ENCODE data around the gene UBE2Q2. TPM values are rescaled to one million over a fixed set of nuclear protein-coding genes. Genes with fewer than 3 reads are reported as not detected.

The UBE2Q2 gene
- polyA plus RNA-seq, 3 donors = 13.6 to 22.1 (median 20.9) TPM

DNA sequence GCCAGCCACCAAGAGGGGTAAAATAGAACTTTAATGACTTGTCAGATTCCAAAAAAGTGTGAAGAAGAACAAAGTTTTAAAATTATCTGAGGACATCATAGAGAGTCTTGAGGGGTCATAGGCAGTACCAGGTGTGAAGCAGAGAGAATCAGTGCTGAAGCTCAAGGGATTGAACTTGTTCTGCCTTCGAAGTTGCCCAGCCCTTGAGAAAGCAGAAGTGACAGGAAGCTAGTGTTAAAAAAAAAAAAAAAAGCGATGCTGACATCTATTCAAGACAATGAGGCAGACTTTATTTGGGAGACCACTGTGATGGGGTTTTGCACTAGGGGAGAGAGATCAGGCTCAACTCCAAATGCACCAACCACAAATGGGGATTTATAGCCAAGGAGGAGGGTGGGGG lies 82.2 kb downstream of the UBE2Q2 start:
- Mint-ChIP-seq H3K27ac (peak overlapping the region in 1 of 7 donors; percentile 30), H3K27me3 (ENCODE audit: low read depth in 3 of 3) (no peaks in the 10 kb centered on the region), H3K4me1 (peaks cover 15% of the 10 kb centered on the region), H3K36me3 (peaks cover 48 to 53% of the 10 kb centered on the region in 2 donors), H3K9me3 (no peaks in the 10 kb centered on the region), H3K4me3 (no peak overlapping the region)
- no peaks in the 10 kb centered on the region for H3K79me2 ChIP-seq (ENCODE audit: insufficient read depth, low read length)
- 13% methylated on average over 1 of the region's 2 CpGs for WGBS (ENCODE audit: insufficient coverage)
- peaks cover 27 to 75% of the 10 kb centered on the region in 2 donors for H3K36me3 ChIP-seq (replicated peaks in 1 of 2; ENCODE audit: control insufficient read depth in 1 of 2, insufficient read depth in 2 of 2, low read length in 2 of 2)
- no peak overlapping the region for H3K27ac ChIP-seq (ENCODE audit: low read depth in 1 of 2, low read length in 2 of 2)
- no peak overlapping the region for H3K4me3 ChIP-seq (replicated peaks in 1 of 3; ENCODE audit: low read depth in 2 of 3, low read length in 3 of 3)
- H4K20me1 ChIP-seq (ENCODE audit: insufficient read depth, low read length) = no peaks in the 10 kb centered on the region
- peak in 1 of 3 donors; percentile 4 for DNase-seq
- intact Hi-C loops (cut with micrococcal nuclease) = loop anchor here in 1 of 2 donors (5.0 kb wide), 1 partner anchor 212 kb away; no protein-coding TSS in a partner anchor
- H3K4me2 ChIP-seq (replicated peaks; ENCODE audit: extremely low read depth, low read length, poor library complexity, severe bottlenecking) = no peak overlapping the region
- no peak overlapping the region for H2AFZ ChIP-seq (ENCODE audit: insufficient read depth, low read depth, low read length, poor library complexity, severe bottlenecking)
- peaks cover 0 to 9% of the 10 kb centered on the region in 2 donors for H3K4me1 ChIP-seq (ENCODE audit: control insufficient read depth in 1 of 2, insufficient read depth in 2 of 2, low read length in 2 of 2)
- no peaks in the 10 kb centered on the region for H3K27me3 ChIP-seq (ENCODE audit: control insufficient read depth in 2 of 2, insufficient read depth in 2 of 2, low read length in 2 of 2)
- H3K9me3 ChIP-seq (replicated peaks in 1 of 2; ENCODE audit: control insufficient read depth in 1 of 2, insufficient read depth in 1 of 2, low read length in 2 of 2) = no peaks in the 10 kb centered on the region
- no peak overlapping the region for H3K9ac ChIP-seq (ENCODE audit: insufficient read depth, low read length, poor library complexity, severe bottlenecking)
- TF ChIP-seq, protein P1, sequence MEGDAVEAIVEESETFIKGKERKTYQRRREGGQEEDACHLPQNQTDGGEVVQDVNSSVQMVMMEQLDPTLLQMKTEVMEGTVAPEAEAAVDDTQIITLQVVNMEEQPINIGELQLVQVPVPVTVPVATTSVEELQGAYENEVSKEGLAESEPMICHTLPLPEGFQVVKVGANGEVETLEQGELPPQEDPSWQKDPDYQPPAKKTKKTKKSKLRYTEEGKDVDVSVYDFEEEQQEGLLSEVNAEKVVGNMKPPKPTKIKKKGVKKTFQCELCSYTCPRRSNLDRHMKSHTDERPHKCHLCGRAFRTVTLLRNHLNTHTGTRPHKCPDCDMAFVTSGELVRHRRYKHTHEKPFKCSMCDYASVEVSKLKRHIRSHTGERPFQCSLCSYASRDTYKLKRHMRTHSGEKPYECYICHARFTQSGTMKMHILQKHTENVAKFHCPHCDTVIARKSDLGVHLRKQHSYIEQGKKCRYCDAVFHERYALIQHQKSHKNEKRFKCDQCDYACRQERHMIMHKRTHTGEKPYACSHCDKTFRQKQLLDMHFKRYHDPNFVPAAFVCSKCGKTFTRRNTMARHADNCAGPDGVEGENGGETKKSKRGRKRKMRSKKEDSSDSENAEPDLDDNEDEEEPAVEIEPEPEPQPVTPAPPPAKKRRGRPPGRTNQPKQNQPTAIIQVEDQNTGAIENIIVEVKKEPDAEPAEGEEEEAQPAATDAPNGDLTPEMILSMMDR (IDR thresholded peaks at IDR 0.05) = no peak

DNA sequence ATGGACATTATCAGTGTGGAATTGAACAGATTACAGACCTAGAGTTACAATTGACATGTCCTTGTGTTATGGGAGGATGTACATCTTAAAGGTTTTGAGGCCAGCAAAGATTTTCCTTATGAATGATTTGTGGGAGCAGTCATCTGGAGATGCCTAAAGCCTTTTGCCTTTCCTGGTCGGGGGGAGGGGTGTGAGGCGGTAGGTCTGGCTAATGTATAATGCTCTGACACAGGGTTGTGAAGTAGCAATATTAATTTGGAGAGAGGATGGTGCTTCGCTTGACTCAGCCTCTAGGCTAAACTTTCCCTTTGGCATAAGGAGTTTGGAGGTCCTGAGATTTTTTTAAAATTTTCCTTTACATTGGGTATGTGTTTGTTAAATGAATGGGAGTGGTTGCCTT lies 83.7 kb downstream of the UBE2Q2 start:
- H4K20me1 ChIP-seq (ENCODE audit: insufficient read depth, low read length) = no peaks in the 10 kb centered on the region
- no peaks in the 10 kb centered on the region for H3K27me3 Mint-ChIP-seq (ENCODE audit: low read depth in 3 of 3)
- H3K27me3 ChIP-seq (ENCODE audit: control insufficient read depth in 2 of 2, insufficient read depth in 2 of 2, low read length in 2 of 2) = no peaks in the 10 kb centered on the region
- peaks cover 56 to 61% of the 10 kb centered on the region in 2 donors for H3K36me3 Mint-ChIP-seq
- TF ChIP-seq, protein P1 (IDR thresholded peaks at IDR 0.05) = no peak
- no peak overlapping the region for H3K4me3 ChIP-seq (replicated peaks in 1 of 3; ENCODE audit: low read depth in 2 of 3, low read length in 3 of 3)
- H3K79me2 ChIP-seq (ENCODE audit: insufficient read depth, low read length) = no peaks in the 10 kb centered on the region
- DNase-seq = no peak
- no peak overlapping the region for H2AFZ ChIP-seq (ENCODE audit: insufficient read depth, low read depth, low read length, poor library complexity, severe bottlenecking)
- H3K4me2 ChIP-seq (replicated peaks; ENCODE audit: extremely low read depth, low read length, poor library complexity, severe bottlenecking) = no peak overlapping the region
- no peaks in the 10 kb centered on the region for H3K9me3 Mint-ChIP-seq
- H3K4me1 Mint-ChIP-seq = peaks cover 15% of the 10 kb centered on the region
- H3K36me3 ChIP-seq (replicated peaks in 1 of 2; ENCODE audit: control insufficient read depth in 1 of 2, insufficient read depth in 2 of 2, low read length in 2 of 2) = peaks cover 31 to 79% of the 10 kb centered on the region in 2 donors
- no peak overlapping the region for H3K4me3 Mint-ChIP-seq
- no peaks in the 10 kb centered on the region for H3K9me3 ChIP-seq (replicated peaks in 1 of 2; ENCODE audit: control insufficient read depth in 1 of 2, insufficient read depth in 1 of 2, low read length in 2 of 2)
- H3K27ac Mint-ChIP-seq = peak overlapping the region in 3 of 7 donors; percentile 14 to 38 (median 37)
- no peak overlapping the region for H3K27ac ChIP-seq (ENCODE audit: low read depth in 1 of 2, low read length in 2 of 2)
- peaks cover 0 to 9% of the 10 kb centered on the region in 2 donors for H3K4me1 ChIP-seq (ENCODE audit: control insufficient read depth in 1 of 2, insufficient read depth in 2 of 2, low read length in 2 of 2)
- H3K9ac ChIP-seq (ENCODE audit: insufficient read depth, low read length, poor library complexity, severe bottlenecking) = no peak overlapping the region
- intact Hi-C loops (cut with micrococcal nuclease) = loop anchor here in 1 of 2 donors (5.0 kb wide), 1 partner anchor 210 kb away; no protein-coding TSS in a partner anchor
- WGBS (ENCODE audit: insufficient coverage) = 100% methylated on average over 3 of the region's 3 CpGs

Measured in CD14-positive monocyte (primary cell).